Measurements from ENCODE around the gene BLOC1S3.
A peak's percentile ranks its signal among the peaks of the same experiment; 100 is the strongest.

DNA sequence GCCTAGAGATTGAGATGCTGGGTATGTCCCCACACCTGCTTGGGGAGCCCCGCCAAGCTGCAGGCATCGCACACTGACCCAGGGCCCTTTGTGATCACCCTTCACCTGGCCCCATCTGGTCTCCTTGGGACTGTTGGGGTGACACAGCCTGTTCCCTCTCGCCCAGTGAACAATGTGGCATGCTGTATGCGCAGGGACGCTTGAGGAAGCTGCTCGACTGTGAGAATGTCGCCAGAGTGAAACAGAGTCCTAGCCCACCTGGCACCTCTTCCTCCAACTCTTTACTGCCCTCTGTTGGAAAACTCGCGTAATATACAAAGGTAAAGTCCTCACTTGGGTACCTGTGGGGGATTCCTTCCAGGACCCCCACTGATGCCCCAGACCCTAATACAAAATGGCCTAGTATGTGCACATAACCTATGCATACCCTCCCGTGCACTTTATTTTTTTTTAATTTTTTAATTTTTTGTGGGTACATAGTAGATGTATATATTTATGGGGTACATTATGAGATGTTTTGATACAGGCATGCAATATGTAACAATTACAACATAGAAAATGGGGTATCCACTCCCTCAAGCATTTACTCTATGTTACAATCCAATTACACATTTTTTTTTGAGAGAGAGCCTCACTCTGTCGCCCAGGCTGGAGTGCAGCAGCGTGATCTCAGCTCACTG, 9.0 kb downstream of the BLOC1S3 start:
- TF ChIP-seq, protein P1, sequence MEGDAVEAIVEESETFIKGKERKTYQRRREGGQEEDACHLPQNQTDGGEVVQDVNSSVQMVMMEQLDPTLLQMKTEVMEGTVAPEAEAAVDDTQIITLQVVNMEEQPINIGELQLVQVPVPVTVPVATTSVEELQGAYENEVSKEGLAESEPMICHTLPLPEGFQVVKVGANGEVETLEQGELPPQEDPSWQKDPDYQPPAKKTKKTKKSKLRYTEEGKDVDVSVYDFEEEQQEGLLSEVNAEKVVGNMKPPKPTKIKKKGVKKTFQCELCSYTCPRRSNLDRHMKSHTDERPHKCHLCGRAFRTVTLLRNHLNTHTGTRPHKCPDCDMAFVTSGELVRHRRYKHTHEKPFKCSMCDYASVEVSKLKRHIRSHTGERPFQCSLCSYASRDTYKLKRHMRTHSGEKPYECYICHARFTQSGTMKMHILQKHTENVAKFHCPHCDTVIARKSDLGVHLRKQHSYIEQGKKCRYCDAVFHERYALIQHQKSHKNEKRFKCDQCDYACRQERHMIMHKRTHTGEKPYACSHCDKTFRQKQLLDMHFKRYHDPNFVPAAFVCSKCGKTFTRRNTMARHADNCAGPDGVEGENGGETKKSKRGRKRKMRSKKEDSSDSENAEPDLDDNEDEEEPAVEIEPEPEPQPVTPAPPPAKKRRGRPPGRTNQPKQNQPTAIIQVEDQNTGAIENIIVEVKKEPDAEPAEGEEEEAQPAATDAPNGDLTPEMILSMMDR (IDR thresholded peaks at IDR 0.05) = peak; percentile 34 to 63 (median 54)
- TF ChIP-seq POLR2A (IDR thresholded peaks at IDR 0.05) = no peak
